Measurements from ENCODE around the gene POC1B. TPM values are rescaled to one million over a fixed set of nuclear protein-coding genes. Genes with fewer than 3 reads are reported as not detected.
"Not testable (repeated sequence)": the region's sequence is repeated elsewhere in the genome, so short reads cannot be mapped to it uniquely, and the experiment has no call there.

Gene POC1B
- polyA plus RNA-seq, 4 donors = 17.8 to 24.4 (median 22.5) TPM

GRCh38 chr12:89468648-89469326 is 57.1 kb downstream of the POC1B start:
- DNase-seq (ENCODE audit: low read depth in 4 of 4, low spot score in 2 of 4) = no peak

DNA sequence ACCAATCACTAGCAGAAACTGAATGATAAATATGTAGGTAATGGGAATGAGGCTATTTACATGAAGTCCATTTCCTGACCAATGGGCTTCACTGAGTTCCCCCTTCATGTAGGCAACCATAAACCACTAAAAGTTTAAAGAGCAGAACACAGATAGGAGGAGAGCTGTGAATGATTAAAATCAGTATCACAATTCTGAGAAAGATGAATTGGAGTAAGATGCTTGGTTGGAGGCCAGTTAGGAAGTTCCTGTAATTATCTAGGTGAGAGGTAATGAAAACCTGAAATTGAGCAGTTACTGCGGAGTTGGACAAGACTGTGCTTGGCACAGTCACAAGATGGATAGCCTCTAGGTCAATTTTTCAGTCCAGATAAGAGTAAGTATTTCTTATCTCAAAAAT is 57.8 kb downstream of the POC1B start:
- no peak for DNase-seq (ENCODE audit: low read depth in 4 of 4, low spot score in 2 of 4)

- DNase-seq (ENCODE audit: low read depth in 4 of 4, low spot score in 2 of 4) = no peak
Observed at GRCh38 chr12:89464974-89465592, 60.8 kb downstream of the POC1B start.

DNA sequence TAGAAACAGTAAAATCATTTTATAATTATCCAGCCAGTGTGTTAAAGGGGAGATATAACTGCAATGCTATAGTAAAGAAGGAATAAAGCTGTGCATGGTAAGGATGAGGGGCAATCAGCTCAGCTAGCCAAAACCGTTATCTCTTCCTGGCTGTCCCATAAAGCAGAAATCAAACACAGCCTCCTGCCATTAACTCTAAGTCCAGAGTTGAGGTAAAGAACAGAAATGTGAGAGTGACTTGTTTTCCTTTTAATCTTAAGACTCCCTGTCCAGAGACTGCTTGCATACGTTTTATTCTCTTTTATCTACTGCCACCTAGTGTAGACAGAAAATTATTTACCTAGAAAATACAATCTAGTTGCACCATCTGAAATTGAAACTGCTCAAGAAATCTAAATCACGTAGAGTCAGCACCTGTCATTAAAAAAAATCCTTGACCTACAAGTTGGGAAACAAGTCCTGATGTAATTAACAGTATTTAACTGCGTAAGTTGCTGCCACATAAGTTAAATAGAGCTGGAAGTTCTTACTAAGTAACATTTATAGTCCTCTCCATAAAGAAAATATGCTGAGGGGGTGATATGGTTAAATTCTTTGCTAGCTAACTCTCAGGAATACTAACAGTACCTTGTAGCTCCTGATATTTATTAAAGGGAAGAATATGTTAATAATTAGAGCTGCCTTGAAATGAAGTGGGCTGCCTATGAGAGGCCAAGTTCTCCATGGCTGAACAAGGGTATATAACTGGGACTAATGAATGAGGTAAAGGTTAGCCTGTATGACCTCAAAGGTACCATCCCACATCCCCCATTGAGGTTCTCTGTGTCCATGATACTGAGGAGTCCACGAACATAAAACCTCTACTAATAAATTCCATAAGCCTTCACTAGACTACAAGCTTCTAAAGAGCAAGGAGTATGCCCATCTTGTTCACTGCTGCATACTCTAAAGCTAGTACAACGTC is 63.9 kb downstream of the POC1B start:
- no peak for DNase-seq (ENCODE audit: low read depth in 4 of 4, low spot score in 2 of 4)

GRCh38 chr12:89461190-89461589 is 64.7 kb downstream of the POC1B start:
- DNase-seq (ENCODE audit: low read depth in 4 of 4, low spot score in 2 of 4) = no peak

- not testable (repeated sequence) for DNase-seq (ENCODE audit: low read depth in 4 of 4, low spot score in 2 of 4)
Observed at GRCh38 chr12:89459279-89459678, 66.6 kb downstream of the POC1B start.

- DNase-seq (ENCODE audit: low read depth in 4 of 4, low spot score in 2 of 4) = no peak
Observed at GRCh38 chr12:89456565-89456964, 69.3 kb downstream of the POC1B start.

GRCh38 chr12:89454080-89454848 is 71.6 kb downstream of the POC1B start:
- no peak for DNase-seq (ENCODE audit: low read depth in 4 of 4, low spot score in 2 of 4)

- DNase-seq (ENCODE audit: low read depth in 4 of 4, low spot score in 2 of 4) = no peak
Observed at GRCh38 chr12:89453121-89453978, 72.5 kb downstream of the POC1B start.

- no peak for DNase-seq (ENCODE audit: low read depth in 4 of 4, low spot score in 2 of 4)
Observed at GRCh38 chr12:89451841-89452251, 74.0 kb downstream of the POC1B start.

DNA sequence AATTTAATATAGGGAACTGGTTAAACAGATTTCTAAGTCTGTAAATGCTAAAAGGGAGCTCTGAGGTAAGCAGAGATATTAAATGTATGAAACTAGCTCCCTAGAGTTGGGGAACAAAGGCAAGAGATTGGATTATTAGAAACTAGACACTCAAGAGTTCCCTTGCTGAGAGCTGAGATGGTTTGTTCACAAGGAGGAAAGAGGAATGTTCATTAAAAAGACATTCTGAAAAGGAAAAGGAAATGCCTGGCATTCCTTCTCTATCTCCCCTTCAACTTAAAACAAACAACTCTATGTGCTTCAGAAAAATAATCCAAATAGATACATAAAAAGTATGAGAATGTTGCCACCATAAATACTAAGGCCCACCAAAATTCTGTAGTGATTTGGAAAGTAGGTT is 74.9 kb downstream of the POC1B start:
- no peak for DNase-seq (ENCODE audit: low read depth in 4 of 4, low spot score in 2 of 4)

- DNase-seq (ENCODE audit: low read depth in 4 of 4, low spot score in 2 of 4) = no peak
Observed at GRCh38 chr12:89448951-89449371, 76.9 kb downstream of the POC1B start.

GRCh38 chr12:89448526-89448925 is 77.3 kb downstream of the POC1B start:
- DNase-seq (ENCODE audit: low read depth in 4 of 4, low spot score in 2 of 4) = no peak

DNA sequence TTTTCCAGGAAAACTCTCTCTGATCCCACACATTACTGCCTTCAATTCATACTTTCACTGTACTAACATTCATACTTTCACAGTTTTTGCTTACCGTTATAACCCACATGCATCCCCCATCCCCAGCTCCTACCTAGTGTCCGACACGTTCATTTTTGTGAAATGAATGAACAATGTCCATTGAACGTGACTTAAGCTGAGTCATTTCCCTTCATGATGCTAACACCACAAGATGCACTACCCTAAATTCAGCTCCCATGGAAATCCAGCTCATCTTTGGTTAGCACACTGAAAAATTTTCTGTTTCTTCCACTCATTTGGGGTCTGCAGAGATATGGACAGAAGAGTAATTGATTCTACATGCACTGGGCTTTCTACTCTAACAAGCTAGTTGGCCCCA is 85.9 kb downstream of the POC1B start:
- DNase-seq (ENCODE audit: low read depth in 4 of 4, low spot score in 2 of 4) = no peak

- DNase-seq (ENCODE audit: low read depth in 4 of 4, low spot score in 2 of 4) = no peak
Observed at GRCh38 chr12:89437231-89437630, 88.6 kb downstream of the POC1B start.

DNA sequence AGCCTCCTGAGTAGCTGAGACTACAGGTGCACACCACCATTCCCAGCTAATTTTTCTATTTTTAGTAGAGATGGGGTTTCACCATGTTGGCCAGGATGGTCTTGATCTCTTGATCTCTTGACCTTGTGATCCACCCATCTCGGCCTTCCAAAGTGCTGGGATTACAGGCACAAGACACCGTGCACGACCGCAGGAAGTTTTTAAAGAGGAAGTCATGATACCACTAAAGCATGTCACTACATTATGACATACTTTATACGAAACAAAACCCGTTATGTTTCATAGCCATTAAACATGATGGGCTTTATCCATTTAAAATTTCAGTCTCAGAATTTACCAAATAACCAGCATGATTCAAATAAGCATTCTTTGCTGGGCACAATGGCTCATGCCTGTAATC is 89.8 kb downstream of the POC1B start:
- DNase-seq (ENCODE audit: low read depth in 4 of 4, low spot score in 2 of 4) = no peak

- no peak for DNase-seq (ENCODE audit: low read depth in 4 of 4, low spot score in 2 of 4)
Observed at GRCh38 chr12:89433634-89434033, 92.2 kb downstream of the POC1B start.

- DNase-seq (ENCODE audit: low read depth in 4 of 4, low spot score in 2 of 4) = no peak
Observed at GRCh38 chr12:89432396-89432795, 93.5 kb downstream of the POC1B start.

- DNase-seq (ENCODE audit: low read depth in 4 of 4, low spot score in 2 of 4) = no peak
Observed at GRCh38 chr12:89429528-89429927, 96.3 kb downstream of the POC1B start.
